ENCODE measurements around the gene TMC3.

GRCh38 chr15:81301385-81301784, 72.6 kb downstream of the TMC3 start:
- TF ChIP-seq POLR2A (IDR thresholded peaks at IDR 0.05) (no peak), CTCF (IDR thresholded peaks at IDR 0.05) (no peak), POLR2AphosphoS5 (IDR thresholded peaks at IDR 0.05) (no peak)

All from stomach (tissue), 4 donors.